Gastroesophageal sphincter (tissue), 3 donors: ENCODE data around the gene PPBP.

Experiments used
- CTCF ChIP-seq, 4 experiments: fragments of 200-600 bp in 2 of 4; fragments of 450-650 bp in 2 of 4; sonication (generic) in 1 of 4; IDR thresholded peaks; one replicate each; pipeline ENCODE4 v1.5.1; 2017 to 2019; ENCODE audit warnings: antibody characterized with exemption in 4 of 4, mild to moderate bottlenecking in 2 of 4, moderate library complexity in 2 of 4
- EP300 ChIP-seq: sonication (generic); formaldehyde crosslinking; IDR thresholded peaks from one replicate; pipeline ENCODE4 v1.6.1; 2017; ENCODE audit warnings: antibody characterized with exemption, mild to moderate bottlenecking
- POLR2A ChIP-seq, 2 donors: fragments of 450-650 bp; IDR thresholded peaks; one replicate each; pipeline ENCODE4 v1.6.1; 2017; ENCODE audit warnings: antibody characterized with exemption in 2 of 2, mild to moderate bottlenecking in 2 of 2, moderate library complexity in 1 of 2
- POLR2AphosphoS5 ChIP-seq: sonication (generic); formaldehyde crosslinking; IDR thresholded peaks from one replicate; pipeline ENCODE4 v1.6.1; 2017; ENCODE audit warnings: antibody characterized with exemption

GRCh38 chr4:74014332-74014731 is 26.3 kb upstream of the PPBP start:
- TF ChIP-seq CTCF (IDR thresholded peaks at IDR 0.05) = no peak
- TF ChIP-seq POLR2A (IDR thresholded peaks at IDR 0.05) = no peak
- TF ChIP-seq POLR2AphosphoS5 = no peak
- no peak for TF ChIP-seq EP300
